ENCODE measurements around the gene NFASC. TPM values are rescaled to one million over a fixed set of nuclear protein-coding genes. Genes with fewer than 3 reads are reported as not detected.

Gene NFASC
- total RNA-seq, 1 donor from 2014 or later, result 6.9 TPM

- Mint-ChIP-seq H3K4me1 (ENCODE audit: low read depth) (peaks cover 6% of the 10 kb centered on the region), H3K27me3 (peaks cover 3% of the 10 kb centered on the region), H3K4me3 (ENCODE audit: low read depth) (no peak overlapping the region), H3K9me3 (ENCODE audit: low read depth) (no peaks in the 10 kb centered on the region), H3K27ac (no peak overlapping the region), H3K36me3 (ENCODE audit: insufficient read depth) (no peaks in the 10 kb centered on the region)
- no peak for TF ChIP-seq CTCF (IDR thresholded peaks at IDR 0.05; ENCODE audit: unreplicated experiment)
- DNase-seq (ENCODE audit: low spot score, unreplicated experiment), result no peak
Measured at GRCh38 chr1:204882479-204882878, 11.8 kb downstream of the NFASC start.

- Mint-ChIP-seq H3K36me3 (ENCODE audit: insufficient read depth) (no peaks in the 10 kb centered on the region), H3K4me1 (ENCODE audit: low read depth) (peaks cover 6% of the 10 kb centered on the region), H3K27ac (no peak overlapping the region), H3K4me3 (ENCODE audit: low read depth) (no peak overlapping the region), H3K27me3 (peaks cover 3% of the 10 kb centered on the region), H3K9me3 (ENCODE audit: low read depth) (no peaks in the 10 kb centered on the region)
- TF ChIP-seq CTCF (IDR thresholded peaks at IDR 0.05; ENCODE audit: unreplicated experiment), result no peak
- DNase-seq (ENCODE audit: low spot score, unreplicated experiment), result no peak
Measured at GRCh38 chr1:204883405-204883804, 12.7 kb downstream of the NFASC start.

GRCh38 chr1:204885288-204885711 lies 14.6 kb downstream of the NFASC start:
- H3K4me3 Mint-ChIP-seq (ENCODE audit: low read depth), result no peak overlapping the region
- no peaks in the 10 kb centered on the region for H3K9me3 Mint-ChIP-seq (ENCODE audit: low read depth)
- no peaks in the 10 kb centered on the region for H3K36me3 Mint-ChIP-seq (ENCODE audit: insufficient read depth)
- H3K27ac Mint-ChIP-seq, result no peak overlapping the region
- TF ChIP-seq CTCF (IDR thresholded peaks at IDR 0.05; ENCODE audit: unreplicated experiment), result no peak
- DNase-seq (ENCODE audit: low spot score, unreplicated experiment), result no peak
- H3K27me3 Mint-ChIP-seq, result peaks cover 3% of the 10 kb centered on the region
- H3K4me1 Mint-ChIP-seq (ENCODE audit: low read depth), result peaks cover 6% of the 10 kb centered on the region

- no peak for TF ChIP-seq CTCF (IDR thresholded peaks at IDR 0.05; ENCODE audit: unreplicated experiment)
- no peak for DNase-seq (ENCODE audit: low spot score, unreplicated experiment)
- Mint-ChIP-seq H3K4me3 (ENCODE audit: low read depth) (no peak overlapping the region), H3K36me3 (ENCODE audit: insufficient read depth) (no peaks in the 10 kb centered on the region), H3K27ac (no peak overlapping the region), H3K9me3 (ENCODE audit: low read depth) (no peaks in the 10 kb centered on the region), H3K27me3 (peaks cover 3% of the 10 kb centered on the region), H3K4me1 (ENCODE audit: low read depth) (peaks cover 6% of the 10 kb centered on the region)
Measured at GRCh38 chr1:204885790-204886189, 15.1 kb downstream of the NFASC start.

GRCh38 chr1:204887846-204888245 lies 17.2 kb downstream of the NFASC start:
- Mint-ChIP-seq H3K4me1 (ENCODE audit: low read depth) (peaks cover under 1% of the 10 kb centered on the region), H3K27ac (no peak overlapping the region), H3K4me3 (ENCODE audit: low read depth) (no peak overlapping the region), H3K9me3 (ENCODE audit: low read depth) (no peaks in the 10 kb centered on the region), H3K36me3 (ENCODE audit: insufficient read depth) (no peaks in the 10 kb centered on the region), H3K27me3 (peaks cover 4% of the 10 kb centered on the region)
- TF ChIP-seq CTCF (IDR thresholded peaks at IDR 0.05; ENCODE audit: unreplicated experiment), result no peak
- no peak for DNase-seq (ENCODE audit: low spot score, unreplicated experiment)
